Fibroblast of the aortic adventitia (primary cell): ENCODE results near the gene RETREG1. TPM values are rescaled to one million over a fixed set of nuclear protein-coding genes. Genes with fewer than 3 reads are reported as not detected.
"Not testable (repeated sequence)": the region's sequence is repeated elsewhere in the genome, so short reads cannot be mapped to it uniquely, and the experiment has no call there.

Source experiments
- DNase-seq: peaks from one replicate; pipeline ENCODE4 v3.0.0-alpha.2; 2010; ENCODE audit warnings: low read depth
- H3K4me3 ChIP-seq: 2 replicates; pipeline ENCODE4 v1.5.1; 2011; ENCODE audit warnings: low read depth, mild to moderate bottlenecking, control low read depth, low read length, moderate library complexity
- CTCF ChIP-seq: IDR thresholded peaks from 2 replicates; pipeline ENCODE4 v1.5.1; 2011; ENCODE audit warnings: mild to moderate bottlenecking, low read length, control low read depth, inconsistent platforms; ENCODE audit not compliant: insufficient read depth
- total RNA-seq: library from RNA; depleted of rRNA; stranded (reverse); fragments of >200 nt; gene quantifications from 2 replicates; pipeline ENCODE4 v1.2.3, GENCODE V29; 2012; ENCODE audit warnings: low replicate concordance

RETREG1 gene
- total RNA-seq, 1 donor: 0.99 TPM

DNA sequence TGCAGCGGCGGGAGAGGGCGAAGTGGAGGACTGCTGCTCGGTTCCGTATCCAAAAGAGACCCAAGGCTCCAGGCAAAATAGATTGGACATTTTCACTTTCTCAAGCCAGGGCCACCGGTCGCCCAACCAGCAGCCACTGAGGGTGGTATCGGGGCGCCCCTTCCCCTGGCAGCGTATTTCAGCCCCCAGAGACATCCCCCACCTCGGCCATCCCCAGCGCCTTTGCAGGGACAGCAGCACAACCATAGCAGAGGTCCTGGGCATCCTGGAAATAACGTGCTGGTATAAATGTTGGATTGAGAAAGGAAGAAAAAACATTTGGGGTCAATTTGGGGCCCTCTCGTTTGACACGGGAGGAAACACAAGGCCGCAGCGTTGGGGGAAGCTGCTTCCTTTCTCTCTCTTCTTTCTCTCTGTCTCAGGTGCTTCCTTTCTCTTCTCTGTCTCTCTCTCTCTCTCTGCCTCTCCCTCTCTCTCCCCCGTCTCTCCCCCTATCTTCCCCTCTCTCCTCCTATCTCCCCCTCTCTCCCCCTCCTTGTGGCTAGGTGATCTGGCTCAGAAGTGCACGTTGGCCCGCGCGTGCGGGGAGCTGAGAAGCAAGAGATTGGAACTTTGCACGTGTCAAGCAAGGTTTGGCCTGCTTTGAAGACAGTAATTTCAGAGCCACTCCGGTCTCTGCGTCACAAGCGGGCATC lies 624 bp upstream of the RETREG1 start:
- no peak for TF ChIP-seq CTCF
- peak overlapping the region; percentile 61 for H3K4me3 ChIP-seq

GRCh38 chr5:16615741-16616535 lies 859 bp downstream of the RETREG1 start:
- TF ChIP-seq CTCF: no peak
- DNase-seq: no peak
- peak overlapping the region; percentile 61 for H3K4me3 ChIP-seq

More for the DNA sequence above, 624 bp upstream of the RETREG1 start:
- DNase-seq: no peak

DNA sequence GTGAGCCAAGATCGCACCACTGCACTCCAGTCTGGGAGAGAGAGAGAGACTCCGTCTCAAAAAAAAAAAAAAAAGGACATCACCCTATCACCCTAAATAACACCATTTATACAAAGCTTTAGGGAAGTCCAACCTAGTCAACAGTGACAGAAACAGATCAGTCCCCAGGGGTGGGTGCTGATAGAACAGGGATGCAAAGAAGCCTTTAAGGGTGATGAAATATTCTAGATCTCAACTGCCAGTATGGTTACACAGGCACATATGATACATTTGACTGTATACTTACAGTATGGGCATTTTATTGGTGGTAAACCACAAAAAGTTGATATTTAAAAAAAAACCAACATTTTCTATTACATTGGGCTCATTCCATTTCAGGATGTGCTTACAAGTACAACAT lies 4.8 kb downstream of the RETREG1 start:
- no peak overlapping the region for H3K4me3 ChIP-seq
- no peak for TF ChIP-seq CTCF
- no peak for DNase-seq

DNA sequence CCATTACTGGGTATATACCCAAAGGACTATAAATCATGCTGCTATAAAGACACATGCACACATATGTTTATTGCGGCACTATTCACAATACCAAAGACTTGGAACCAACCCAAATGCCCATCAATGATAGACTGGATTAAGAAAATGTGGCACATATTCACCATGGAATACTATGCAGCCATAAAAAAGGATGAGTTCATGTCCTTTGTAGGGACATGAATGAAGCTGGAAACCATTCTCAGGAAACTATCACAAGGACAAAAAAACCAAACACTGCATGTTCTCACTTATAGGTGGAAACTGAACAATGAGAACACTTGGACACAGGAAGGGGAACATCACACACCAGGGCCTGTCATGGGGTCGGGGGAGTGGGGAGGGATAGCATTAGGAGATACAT lies 5.9 kb downstream of the RETREG1 start:
- H3K4me3 ChIP-seq, DNase-seq: not testable (repeated sequence)

- TF ChIP-seq CTCF: no peak
- DNase-seq: no peak
- H3K4me3 ChIP-seq: no peak overlapping the region
Observed at GRCh38 chr5:16609412-16609811, 7.4 kb downstream of the RETREG1 start.

GRCh38 chr5:16606628-16607027 lies 10.2 kb downstream of the RETREG1 start:
- TF ChIP-seq CTCF: no peak
- DNase-seq: no peak

DNA sequence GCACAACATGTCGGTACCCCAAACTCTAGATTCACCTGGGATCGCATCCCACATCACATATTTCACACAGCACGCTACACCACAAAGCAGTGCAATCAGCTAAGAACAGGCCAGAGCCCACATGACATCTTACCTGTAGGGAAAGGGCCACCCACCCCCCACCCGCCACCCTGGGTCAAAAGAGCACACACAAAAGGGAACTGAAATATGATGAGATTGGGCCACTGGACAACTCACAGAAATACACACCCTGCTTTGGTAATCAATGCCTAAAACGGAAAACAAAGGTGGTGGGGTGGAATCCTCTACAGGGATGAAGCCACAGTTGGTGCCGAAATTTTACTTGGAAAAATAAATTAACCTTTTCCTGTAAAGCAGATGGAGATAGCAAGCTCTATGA lies 13.1 kb downstream of the RETREG1 start:
- no peak overlapping the region for H3K4me3 ChIP-seq
- no peak for TF ChIP-seq CTCF

More at GRCh38 chr5:16606628-16607027, 10.2 kb downstream of the RETREG1 start:
- H3K4me3 ChIP-seq: no peak overlapping the region

More for the DNA sequence above, 13.1 kb downstream of the RETREG1 start:
- no peak for DNase-seq
